Stimulated activated CD4-positive, alpha-beta T cell treated with anti-CD3 and anti-CD28 coated beads, Interleukin-15, amount 100 ng/mL, for 48 hours (primary cell): ENCODE data around the gene AMDHD2.
"Not testable (repeated sequence)": the region's sequence is repeated elsewhere in the genome, so short reads cannot be mapped to it uniquely, and the experiment has no call there.

Experiments used
- DNase-seq, 2 donors: peaks; one replicate each; pipeline ENCODE4 v3.0.0-alpha.2; 2020; ENCODE audit warnings: low read depth in 2 of 2

The AMDHD2 gene, protein sequence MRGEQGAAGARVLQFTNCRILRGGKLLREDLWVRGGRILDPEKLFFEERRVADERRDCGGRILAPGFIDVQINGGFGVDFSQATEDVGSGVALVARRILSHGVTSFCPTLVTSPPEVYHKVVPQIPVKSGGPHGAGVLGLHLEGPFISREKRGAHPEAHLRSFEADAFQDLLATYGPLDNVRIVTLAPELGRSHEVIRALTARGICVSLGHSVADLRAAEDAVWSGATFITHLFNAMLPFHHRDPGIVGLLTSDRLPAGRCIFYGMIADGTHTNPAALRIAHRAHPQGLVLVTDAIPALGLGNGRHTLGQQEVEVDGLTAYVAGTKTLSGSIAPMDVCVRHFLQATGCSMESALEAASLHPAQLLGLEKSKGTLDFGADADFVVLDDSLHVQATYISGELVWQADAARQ

DNA sequence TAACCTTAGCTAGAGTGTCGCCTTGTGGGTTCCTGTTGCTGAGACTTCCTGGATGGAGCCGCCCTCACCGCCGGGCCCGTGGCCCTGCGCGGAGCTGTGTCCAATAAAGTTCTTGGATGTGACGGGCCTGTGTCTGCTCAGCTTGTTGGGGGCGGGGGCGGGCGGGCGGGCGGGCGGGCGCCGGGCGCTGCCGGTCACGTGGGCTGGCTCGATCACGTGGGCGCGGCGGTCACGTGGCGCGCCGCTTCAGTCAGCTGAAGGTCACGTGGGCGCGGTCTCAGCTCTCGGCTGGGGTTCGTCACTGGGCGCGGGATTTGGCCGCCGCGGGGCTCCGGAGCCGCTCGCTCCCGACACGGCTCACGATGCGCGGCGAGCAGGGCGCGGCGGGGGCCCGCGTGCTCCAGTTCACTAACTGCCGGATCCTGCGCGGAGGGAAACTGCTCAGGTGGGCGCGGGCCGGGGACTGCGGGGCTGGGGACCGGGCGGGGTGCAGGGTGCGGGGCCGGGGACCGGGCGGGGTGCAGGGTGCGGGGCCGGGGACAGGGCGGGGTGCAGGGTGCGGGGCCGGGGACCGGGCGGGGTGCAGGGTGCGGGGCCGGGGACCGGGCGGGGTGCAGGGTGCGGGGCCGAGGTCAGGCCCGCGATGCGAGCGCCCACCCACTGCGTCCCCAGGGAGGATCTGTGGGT, at the start of gene AMDHD2:
Gene AMDHD2 (plus strand): TSS at position 275 of the 687 bp plus-strand sequence. CDS start 88 bp downstream, at position 363.
- peak; percentile 83 to 86 for DNase-seq

DNA sequence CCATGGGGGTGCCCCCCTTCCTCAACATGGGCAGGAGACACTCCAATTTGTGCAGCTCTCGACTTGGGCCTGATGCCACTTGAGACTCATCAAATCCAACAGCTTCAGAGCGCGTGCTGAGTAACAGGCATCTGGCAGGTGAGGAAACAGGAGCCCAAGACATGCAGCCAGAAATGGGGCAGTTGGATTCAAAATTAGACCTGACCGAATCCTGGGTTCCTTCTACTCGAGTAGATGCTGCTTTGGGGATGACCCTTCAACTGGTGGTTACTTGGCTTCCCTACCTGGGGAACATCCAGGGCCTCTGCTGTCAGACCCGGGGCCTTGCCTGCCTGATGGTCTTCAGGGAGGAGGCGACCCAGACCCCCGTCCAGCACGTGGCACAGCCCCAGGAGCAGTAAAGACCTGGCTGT, 49.6 kb upstream of the AMDHD2 start:
- DNase-seq: no peak

DNA sequence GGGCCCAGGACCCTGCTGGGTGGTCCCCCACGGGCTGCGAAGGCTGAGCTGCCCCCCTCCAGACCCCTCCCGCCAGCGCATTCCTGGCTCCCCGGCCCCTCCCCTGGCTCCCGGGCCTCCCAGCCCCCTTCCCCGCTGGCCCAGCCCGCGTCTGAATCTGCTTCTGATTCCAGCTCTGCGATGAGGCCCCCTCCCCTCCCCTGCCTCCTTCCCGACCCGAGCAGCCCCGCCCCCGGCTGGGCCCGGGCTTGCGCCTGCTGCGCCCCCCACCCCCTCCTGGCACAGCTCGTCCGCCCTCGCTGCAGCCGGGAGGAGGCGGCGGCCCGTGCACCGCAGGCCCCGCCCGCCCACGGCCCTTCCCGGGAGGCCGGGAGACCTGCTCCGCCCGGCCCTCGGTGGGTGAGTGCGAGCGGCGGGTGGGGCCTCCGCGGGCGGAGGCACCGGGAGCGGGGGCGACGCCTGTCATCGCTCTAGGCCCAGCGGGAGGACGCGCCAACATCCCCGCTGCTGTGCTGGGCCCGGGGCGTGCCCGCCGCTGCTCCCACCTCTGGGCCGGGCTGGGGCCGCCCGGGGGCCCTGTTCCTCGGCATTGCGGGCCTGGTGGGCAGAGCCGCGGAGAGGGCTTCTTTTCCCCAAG, 49.0 kb upstream of the AMDHD2 start, which contains the start of gene NTN3:
Gene NTN3 (plus strand): TSS at position 282 of the 637 bp plus-strand sequence. CDS start 405 bp downstream, outside the sequence.
- no peak for DNase-seq

DNA sequence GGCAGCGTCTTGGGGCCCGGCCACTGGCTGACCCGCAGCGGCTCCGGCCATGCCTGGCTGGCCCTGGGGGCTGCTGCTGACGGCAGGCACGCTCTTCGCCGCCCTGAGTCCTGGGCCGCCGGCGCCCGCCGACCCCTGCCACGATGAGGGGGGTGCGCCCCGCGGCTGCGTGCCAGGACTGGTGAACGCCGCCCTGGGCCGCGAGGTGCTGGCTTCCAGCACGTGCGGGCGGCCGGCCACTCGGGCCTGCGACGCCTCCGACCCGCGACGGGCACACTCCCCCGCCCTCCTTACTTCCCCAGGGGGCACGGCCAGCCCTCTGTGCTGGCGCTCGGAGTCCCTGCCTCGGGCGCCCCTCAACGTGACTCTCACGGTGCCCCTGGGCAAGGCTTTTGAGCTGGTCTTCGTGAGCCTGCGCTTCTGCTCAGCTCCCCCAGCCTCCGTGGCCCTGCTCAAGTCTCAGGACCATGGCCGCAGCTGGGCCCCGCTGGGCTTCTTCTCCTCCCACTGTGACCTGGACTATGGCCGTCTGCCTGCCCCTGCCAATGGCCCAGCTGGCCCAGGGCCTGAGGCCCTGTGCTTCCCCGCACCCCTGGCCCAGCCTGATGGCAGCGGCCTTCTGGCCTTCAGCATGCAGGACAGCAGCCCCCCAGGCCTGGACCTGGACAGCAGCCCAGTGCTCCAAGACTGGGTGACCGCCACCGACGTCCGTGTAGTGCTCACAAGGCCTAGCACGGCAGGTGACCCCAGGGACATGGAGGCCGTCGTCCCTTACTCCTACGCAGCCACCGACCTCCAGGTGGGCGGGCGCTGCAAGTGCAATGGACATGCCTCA, 48.3 kb upstream of the AMDHD2 start:
- no peak for DNase-seq

DNA sequence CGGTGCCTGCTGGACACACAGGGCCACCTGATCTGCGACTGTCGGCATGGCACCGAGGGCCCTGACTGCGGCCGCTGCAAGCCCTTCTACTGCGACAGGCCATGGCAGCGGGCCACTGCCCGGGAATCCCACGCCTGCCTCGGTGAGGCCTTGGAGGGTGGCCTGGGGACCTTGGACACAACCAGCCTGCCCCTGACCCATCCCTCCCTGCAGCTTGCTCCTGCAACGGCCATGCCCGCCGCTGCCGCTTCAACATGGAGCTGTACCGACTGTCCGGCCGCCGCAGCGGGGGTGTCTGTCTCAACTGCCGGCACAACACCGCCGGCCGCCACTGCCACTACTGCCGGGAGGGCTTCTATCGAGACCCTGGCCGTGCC, 47.7 kb upstream of the AMDHD2 start:
- no peak for DNase-seq

DNA sequence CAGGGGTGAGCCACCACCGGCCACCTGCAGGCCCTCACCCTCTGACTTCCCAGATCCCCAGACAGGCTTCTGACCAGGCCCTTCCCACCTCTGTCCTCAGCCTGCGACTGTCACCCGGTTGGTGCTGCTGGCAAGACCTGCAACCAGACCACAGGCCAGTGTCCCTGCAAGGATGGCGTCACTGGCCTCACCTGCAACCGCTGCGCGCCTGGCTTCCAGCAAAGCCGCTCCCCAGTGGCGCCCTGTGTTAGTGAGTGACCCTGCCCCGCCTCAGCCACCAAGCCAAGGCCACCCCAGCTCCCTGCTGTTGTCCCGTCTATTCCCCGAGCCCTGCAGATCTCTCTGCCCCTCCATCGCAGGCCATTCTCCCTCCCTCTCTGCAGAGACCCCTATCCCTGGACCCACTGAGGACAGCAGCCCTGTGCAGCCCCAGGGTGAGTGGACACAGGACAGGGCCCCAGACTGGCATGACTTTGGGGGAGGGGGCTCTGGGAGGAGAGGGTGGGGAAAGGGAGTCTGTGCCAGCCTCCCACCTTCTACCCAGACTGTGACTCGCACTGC, 47.2 kb upstream of the AMDHD2 start:
- DNase-seq: no peak

DNA sequence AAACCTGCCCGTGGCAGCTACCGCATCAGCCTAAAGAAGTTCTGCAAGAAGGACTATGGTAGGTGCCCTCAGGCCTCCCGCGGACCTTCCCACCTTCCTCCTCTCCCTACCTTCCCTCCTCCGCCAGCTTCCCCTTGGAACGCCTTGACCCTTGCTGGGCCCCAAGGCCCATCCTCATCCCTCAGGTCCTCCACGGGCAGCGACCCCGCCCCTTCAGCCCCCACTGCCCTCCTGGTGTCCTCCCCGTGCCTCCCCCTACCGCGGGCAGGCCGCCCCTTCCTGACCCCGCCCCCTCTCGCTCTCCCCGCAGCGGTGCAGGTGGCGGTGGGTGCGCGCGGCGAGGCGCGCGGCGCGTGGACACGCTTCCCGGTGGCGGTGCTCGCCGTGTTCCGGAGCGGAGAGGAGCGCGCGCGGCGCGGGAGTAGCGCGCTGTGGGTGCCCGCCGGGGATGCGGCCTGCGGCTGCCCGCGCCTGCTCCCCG, 46.7 kb upstream of the AMDHD2 start:
- DNase-seq: no peak

DNA sequence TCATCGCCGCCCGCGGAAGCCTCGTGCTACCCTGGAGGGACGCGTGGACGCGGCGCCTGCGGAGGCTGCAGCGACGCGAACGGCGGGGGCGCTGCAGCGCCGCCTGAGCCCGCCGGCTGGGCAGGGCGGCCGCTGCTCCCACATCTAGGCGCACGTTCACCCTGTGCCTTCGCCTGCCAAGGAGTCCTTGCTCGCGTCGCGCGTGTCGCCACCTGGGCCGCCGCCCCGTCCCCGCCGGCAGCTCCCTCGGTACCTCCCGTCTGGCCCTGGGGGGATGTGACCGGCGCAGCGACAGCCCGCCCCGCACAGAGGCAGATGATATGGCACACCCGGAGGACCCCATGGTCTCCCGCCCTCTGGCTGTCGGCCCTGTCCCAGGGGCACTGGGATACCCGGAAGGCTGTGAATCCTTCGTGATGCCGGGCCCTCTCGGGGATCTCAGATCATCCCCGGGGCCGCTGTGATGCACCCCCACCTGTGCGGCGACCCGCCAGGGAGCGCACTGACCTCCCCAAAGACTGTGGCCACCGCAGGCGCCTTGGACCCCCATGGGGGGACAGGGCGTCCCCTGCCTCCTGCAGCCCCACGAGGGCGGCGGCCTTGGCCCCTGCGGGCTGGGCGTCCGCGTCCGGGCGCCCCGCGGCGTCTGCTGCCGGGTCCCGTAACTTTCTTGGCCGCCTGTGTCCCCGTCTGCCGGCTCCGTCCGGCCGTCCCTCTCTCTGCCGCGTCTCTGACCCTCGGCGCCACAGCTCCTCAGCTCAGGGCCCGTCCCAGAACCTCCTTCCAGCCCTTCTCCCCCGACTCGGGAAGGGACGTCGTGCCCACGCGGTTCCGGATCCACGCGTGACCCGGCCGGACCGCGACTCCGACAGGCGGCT, 45.9 kb upstream of the AMDHD2 start:
- no peak for DNase-seq

DNA sequence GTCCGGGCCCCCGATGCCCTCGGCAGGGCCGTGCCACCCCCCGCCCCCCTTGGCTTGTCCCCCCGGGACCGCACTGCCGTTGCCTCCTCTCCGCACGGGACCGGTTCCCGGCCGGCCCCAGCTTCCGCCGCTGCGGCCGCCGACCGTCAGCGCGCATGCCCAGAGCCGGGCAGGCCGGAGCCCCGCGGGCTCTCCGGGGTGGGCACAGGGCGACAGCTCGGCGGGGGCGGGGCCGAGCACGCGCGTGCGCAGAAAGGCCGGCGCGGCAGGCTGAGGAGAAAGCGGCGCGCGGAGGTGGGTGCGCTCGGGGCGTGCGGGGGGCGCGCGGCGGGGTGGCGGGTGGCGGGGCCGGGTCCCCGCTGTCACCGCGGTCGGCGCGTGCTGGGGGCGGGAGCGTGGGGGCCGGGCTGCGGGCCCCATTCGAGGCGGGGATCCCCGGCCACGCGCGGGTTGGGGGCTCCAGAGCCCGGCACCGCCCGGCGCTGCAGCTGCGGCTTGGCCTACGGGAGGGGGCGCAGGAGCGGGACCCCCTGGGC, 45.2 kb upstream of the AMDHD2 start, which contains the start of gene TBC1D24:
Gene TBC1D24 (plus strand): TSS at position 251 of the 536 bp plus-strand sequence. CDS start 21,022 bp downstream, outside the sequence.
- DNase-seq: peak; percentile 58 to 80

DNA sequence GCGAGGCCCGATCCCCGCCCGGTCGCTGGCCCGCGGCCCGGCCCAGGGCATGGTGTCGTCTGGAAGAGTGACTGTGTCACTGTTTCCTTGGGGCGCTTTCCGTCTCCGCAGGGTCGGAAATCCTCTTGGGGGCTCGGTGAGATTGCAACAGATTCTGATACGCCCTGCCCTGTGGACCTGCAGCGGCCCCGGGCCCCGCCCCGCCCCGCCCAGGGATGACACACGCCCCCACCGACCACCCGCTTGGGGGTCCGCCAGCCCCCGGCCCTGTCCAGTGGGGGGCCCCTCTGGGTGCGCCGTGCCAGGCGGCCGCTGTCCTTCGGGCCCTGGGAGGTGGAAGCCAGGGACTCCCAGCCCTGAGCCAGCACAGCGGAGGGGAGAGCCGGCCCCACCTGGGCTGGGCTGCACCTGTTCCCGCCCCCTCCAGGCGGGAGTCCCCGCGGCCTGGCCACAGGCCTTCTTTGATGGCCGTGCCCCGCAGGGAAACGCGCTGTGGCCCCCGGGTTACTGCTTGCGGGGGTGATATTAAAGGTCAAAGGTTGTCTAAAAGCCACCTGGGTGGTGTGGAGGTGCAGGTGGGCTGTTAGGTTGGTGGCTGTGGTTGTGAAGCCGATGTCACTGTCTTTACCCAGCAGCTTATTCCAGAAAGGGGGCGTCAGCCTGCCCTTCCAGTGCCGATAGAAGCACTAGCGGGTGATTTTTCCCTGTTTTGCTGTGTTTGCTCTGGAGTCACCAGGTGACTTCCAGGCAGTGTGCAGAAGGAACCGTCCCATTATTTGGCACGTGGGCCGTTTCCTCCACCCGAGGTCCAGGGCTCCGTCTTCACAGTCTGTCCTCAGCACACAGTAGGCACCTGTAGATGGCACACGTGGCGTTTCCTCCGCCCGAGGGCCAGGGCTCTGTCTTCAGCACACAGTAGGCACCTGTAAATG, 44.5 kb upstream of the AMDHD2 start:
- peak in 1 of 2 donors; percentile 42 for DNase-seq

DNA sequence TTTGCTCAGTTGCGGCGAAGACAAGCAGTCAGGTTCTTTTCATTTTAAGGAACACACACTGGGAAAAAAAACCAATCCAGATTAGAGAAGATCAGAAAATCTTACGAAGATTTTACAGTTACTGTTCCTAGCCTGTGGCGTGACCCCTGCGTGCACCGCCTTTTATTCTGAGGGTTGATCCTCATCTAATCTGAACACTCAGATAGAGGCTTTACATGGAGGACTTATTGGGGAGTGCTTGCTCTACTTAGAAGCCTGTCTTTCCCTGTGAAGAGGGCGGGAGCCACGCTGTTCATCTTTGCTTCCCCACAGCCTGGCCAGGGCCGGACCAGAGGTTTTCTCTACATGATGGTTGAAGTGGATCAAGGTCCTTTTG, 43.8 kb upstream of the AMDHD2 start:
- no peak for DNase-seq

DNA sequence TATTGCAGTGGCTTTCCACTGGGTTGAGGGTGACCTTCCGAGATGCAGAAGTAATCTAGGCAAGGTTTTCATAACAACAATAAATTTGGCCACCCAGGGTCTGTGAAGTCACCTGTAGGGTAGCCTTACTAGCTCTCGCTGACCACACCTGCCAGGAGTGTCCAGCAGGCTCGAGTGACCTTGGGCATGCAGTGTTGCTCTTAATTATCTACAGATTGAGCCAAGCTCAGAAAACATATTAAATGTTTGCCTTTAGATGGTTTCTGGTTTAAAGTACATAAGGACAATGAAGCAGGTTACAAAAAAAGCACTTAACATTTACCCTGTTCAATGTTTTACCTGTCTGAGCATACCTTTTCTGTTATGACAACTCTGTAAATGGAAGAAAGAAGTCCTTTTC, 43.4 kb upstream of the AMDHD2 start:
- DNase-seq: no peak

DNA sequence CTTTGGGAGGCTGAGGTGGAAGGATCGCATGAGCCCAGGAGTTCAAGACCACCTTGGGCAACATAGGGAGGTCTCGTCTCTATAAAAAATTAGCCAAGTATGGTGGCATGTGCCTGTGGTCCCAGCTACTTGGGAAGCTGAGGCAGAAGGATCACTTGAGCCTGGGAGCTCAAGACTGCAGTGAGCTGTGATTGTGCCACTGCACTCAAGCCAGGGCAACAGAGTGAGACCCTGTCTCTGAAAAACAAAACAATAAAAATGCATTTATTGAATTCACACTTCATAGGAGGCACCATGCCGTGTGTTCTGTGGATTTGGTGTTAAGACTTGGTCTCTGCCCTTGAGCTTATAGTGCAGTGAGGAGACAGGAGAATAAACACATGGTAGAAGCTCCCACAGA, 42.8 kb upstream of the AMDHD2 start:
- no peak for DNase-seq

DNA sequence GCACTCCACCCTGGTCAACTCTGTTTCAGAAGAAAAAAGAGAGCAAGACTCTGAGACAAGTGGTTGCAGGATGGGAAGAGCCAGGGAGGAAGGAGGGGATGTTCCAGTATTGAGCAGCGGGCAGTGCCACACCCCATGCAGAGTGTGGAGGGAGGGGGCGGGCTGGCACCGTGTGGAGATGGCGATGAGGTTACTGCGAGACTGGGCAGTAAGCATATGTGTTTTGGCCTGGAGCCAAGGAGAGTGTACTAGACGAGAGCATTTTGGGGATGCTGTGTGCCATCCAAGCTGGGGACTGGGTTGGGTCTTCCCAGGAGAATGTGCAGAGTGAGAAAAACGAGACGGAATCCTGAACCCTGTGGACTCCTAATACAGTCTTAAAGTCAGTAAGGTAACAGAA, 41.9 kb upstream of the AMDHD2 start:
- DNase-seq: no peak

DNA sequence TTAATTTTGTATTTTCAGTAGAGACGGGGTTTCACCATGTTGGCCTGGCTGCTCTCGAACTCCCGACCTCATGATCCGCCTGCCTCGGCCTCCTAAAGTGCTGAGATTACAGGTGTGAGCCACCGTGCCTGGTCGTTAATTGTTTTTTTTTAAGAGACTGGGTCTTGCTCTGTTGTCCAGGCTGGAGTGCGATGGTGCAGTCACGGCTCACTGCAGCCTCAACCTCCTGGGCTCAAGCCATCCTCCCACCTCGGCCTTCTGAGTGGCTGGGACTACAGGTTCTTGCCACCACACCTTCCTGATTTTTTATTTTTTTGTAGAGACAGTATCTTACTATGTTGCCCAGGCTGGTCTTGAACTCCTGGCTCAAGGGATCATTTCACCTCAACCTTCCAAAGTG, 40.2 kb upstream of the AMDHD2 start:
- DNase-seq: not testable (repeated sequence)

DNA sequence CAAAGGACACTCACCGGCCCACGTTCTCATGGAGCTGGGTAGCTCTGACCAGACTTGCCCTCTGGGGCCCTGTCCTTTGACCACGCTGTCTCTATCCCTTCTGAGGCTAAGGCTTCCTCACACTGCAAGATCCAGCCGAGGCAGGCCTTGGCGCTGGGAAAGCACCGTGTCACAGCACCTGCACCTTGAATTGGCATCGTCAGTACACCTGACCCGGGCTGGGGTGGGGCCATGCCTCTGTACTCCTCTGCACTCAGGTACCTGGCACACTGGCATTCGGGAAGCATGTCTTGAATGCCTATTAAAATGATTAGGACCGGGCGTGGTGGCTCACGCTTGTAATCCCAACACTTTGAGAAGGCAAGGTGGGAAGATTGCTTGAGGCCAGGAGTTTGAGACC, 39.2 kb upstream of the AMDHD2 start:
- DNase-seq: no peak

DNA sequence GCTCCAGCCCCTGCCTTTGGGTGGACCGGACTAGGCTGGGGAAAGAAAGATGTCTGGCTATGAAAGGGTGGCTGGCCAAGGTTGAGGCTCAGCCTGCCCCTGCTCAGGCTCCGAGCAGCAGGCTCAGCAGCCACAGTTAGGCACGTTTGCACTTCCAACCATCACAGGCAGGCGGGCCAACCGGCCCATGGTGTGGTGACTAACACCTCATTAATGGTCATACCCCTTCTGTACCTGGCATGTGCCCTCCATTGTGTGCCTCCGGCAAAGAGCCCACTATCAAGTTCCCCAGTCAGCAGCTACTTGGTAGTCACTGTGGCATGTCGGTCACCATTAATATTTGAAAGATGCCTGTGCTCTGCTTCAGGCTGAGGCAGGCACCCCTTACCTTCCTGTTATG, 38.5 kb upstream of the AMDHD2 start:
- no peak for DNase-seq

DNA sequence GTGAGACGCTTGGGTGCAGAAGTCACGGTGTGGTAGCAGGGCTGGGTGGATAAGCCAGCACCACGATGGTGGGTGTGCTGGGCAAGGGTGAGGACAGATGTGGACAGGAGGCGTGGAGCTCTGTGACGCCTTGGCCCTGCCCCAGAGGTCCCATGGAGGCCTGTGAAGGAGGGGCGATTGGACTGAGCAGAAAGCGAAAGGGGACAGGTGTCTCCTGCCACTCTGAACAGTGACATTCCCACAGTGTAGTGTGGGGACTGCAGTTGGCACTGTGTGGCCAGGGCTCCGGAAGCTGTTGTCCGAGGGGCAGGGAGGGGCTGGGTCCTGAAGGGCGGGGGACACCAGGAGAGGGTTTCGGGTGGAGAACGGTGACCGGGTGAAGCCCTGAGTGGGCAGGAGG, 37.9 kb upstream of the AMDHD2 start:
- DNase-seq: no peak
